GM12878 (cell line): ENCODE measurements around the gene SLC25A17. TPM values are rescaled to one million over a fixed set of nuclear protein-coding genes. Genes with fewer than 3 reads are reported as not detected.

Experiments
- ATF2 ChIP-seq: IDR thresholded peaks from 2 replicates; pipeline ENCODE4 v1.6.1; 2012; ENCODE audit warnings: low read length, inconsistent platforms
- BACH1 ChIP-seq: fragments of 450-650 bp; IDR thresholded peaks from 2 replicates; pipeline ENCODE4 v1.6.1; 2017; ENCODE audit warnings: mild to moderate bottlenecking, borderline replicate concordance
- CHD1 ChIP-seq: IDR thresholded peaks from 2 replicates; pipeline ENCODE4 v1.6.1; 2012; ENCODE audit warnings: low read depth, low read length, improper control_type of control experiment
- E4F1 ChIP-seq: fragments of 450-650 bp; IDR thresholded peaks from 2 replicates; pipeline ENCODE4 v1.6.1; 2018; ENCODE audit warnings: borderline replicate concordance, mild to moderate bottlenecking; ENCODE audit not compliant: partially characterized antibody
- HDAC2 ChIP-seq: fragments of 200-600 bp; sonication (generic); IDR thresholded peaks from 2 replicates; pipeline ENCODE4 v1.6.1; 2017
- IRF4 ChIP-seq: IDR thresholded peaks from 2 replicates; pipeline ENCODE4 v1.6.1; 2011; ENCODE audit warnings: low read depth, low read length
- MYB ChIP-seq: fragments of 150-350 bp; IDR thresholded peaks from 2 replicates; pipeline ENCODE4 v1.6.1; 2014; ENCODE audit warnings: mild to moderate bottlenecking, low read depth, low read length, borderline replicate concordance
- PAX5 ChIP-seq: IDR thresholded peaks from 2 replicates; pipeline ENCODE4 v1.6.1; 2011; ENCODE audit warnings: low read depth, low read length, borderline replicate concordance
- POLR2AphosphoS2 ChIP-seq: IDR thresholded peaks from 2 replicates; pipeline ENCODE4 v1.6.1; 2011; ENCODE audit warnings: low read depth, mild to moderate bottlenecking, low read length, improper control_type of control experiment, moderate library complexity
- POLR2AphosphoS5 ChIP-seq: IDR thresholded peaks from 2 replicates; pipeline ENCODE4 v1.6.1; 2011; ENCODE audit warnings: mild to moderate bottlenecking, low read length, inconsistent platforms
- RB1 ChIP-seq: fragments of 450-650 bp; formaldehyde crosslinking; IDR thresholded peaks from 2 replicates; pipeline ENCODE4 v1.6.1; 2017; ENCODE audit warnings: mild to moderate bottlenecking, borderline replicate concordance
- RCOR1 ChIP-seq: conservative IDR thresholded peaks from 2 replicates; pipeline ENCODE4 v1.6.1; 2012; ENCODE audit warnings: low read depth, low read length, improper control_type of control experiment
- RFX5 ChIP-seq: IDR thresholded peaks from 2 replicates; pipeline ENCODE4 v1.6.1; 2011; ENCODE audit warnings: low read depth, low read length, improper control_type of control experiment
- SIX5 ChIP-seq: IDR thresholded peaks from 2 replicates; pipeline ENCODE4 v1.6.1; 2011; ENCODE audit warnings: mild to moderate bottlenecking, low read depth, low read length, moderate library complexity; ENCODE audit not compliant: severe bottlenecking
- SKIL ChIP-seq: fragments of 450-650 bp; IDR thresholded peaks from 2 replicates; pipeline ENCODE4 v1.6.1; 2017; ENCODE audit warnings: mild to moderate bottlenecking, low read depth, inconsistent platforms; ENCODE audit not compliant: poor library complexity, severe bottlenecking
- SMC3 ChIP-seq: IDR thresholded peaks from 2 replicates; pipeline ENCODE4 v1.6.1; 2011; ENCODE audit warnings: low read length, improper control_type of control experiment, borderline replicate concordance
- SUPT20H ChIP-seq: IDR thresholded peaks from 2 replicates; pipeline ENCODE4 v1.6.1; 2011; ENCODE audit warnings: low read depth, mild to moderate bottlenecking, low read length, moderate library complexity, borderline replicate concordance; ENCODE audit not compliant: control insufficient read depth
- ZNF274 ChIP-seq: IDR thresholded peaks from one replicate; pipeline ENCODE4 v1.8.0; 2011; ENCODE audit not compliant: insufficient read length, insufficient read depth
- ZNF592 ChIP-seq: fragments of 450-650 bp; IDR thresholded peaks from 2 replicates; pipeline ENCODE4 v1.6.1; 2017; ENCODE audit warnings: mild to moderate bottlenecking, moderate library complexity
- ZSCAN29 ChIP-seq: fragments of 450-650 bp; IDR thresholded peaks from 2 replicates; pipeline ENCODE4 v1.6.1; 2017; ENCODE audit warnings: mild to moderate bottlenecking, moderate library complexity
- polyA plus RNA-seq, 11 experiments: library from polyadenylated mRNA; depleted of rRNA in 4 of 11; unstranded in 6 of 11; stranded (reverse) in 5 of 11; fragments of >200 nt; fragmentation: Nextera tagmentation in 4 of 11; fragmentation: Illumina TruSeq in 1 of 11; extraction: Ambion mirVana in 4 of 11; extraction: Trizol in 1 of 11; gene quantifications; 1 replicate in 1 of 11; 2 replicates in 10 of 11; pipeline versions ENCODE4 v1.2.1 to v1.2.3, GENCODE V29; 2011 to 2016; ENCODE audit warnings: inconsistent platforms in 2 of 11, missing spikeins in 2 of 11, low read depth in 1 of 11
- total RNA-seq, 4 experiments: library from RNA; depleted of rRNA in 3 of 4; stranded (reverse); fragments of >200 nt in 3 of 4; fragmentation: Illumina TruSeq in 1 of 4; extraction: Trizol in 1 of 4; gene quantifications; 2 replicates each; pipeline versions ENCODE4 v1.2.1 to v1.2.3, GENCODE V29; 2013 to 2021

The SLC25A17 gene
- total and polyA plus RNA-seq, 10 of the 15 experiments (the other 5 are each of a cell fraction or from before 2014, with no cell fraction given) = 37.5 to 113 (median 62.3) TPM

GRCh38 chr22:40856513-40857308 is 37.6 kb upstream of the SLC25A17 start, which contains the start of the genes ST13 and XPNPEP3 (continued):
- TF ChIP-seq ZNF592 (0 out of 2 replicates have a peak, but pooled peaks have one; percentile 29), ZSCAN29 (no peak), CHD1 (no peak), POLR2AphosphoS2 (0 out of 2 replicates have a peak, but pooled peaks have one; percentile 40), RFX5 (no peak), SMC3 (no peak), E4F1 (peak; percentile 48), SUPT20H (no peak), MYB (peak; percentile 87), ZNF274 (no peak), RCOR1 (0 out of 2 replicates have a peak, but pooled peaks have one; percentile 31), ATF2 (no peak), SKIL (peak; percentile 66), HDAC2 (no peak), SIX5 (peak; percentile 56), IRF4 (no peak), RB1 (peak; percentile 16; the same call in 1 of the 2 replicates), PAX5 (no peak), POLR2AphosphoS5 (peak; percentile 77), BACH1 (peak; percentile 56; the same call in 1 of the 2 replicates)
